BLaER1 (cell line): ENCODE measurements around the gene LYSMD3.

Experiments used
- H3K27ac ChIP-seq: shearing (Covaris generic); formaldehyde crosslinking; 2 replicates; pipeline ENCODE4 v1.8.1; 2022
- H3K27me3 ChIP-seq: shearing (Covaris generic); formaldehyde crosslinking; 2 replicates; pipeline ENCODE4 v1.8.1; 2022
- H3K36me3 ChIP-seq: shearing (Covaris generic); formaldehyde crosslinking; 2 replicates; pipeline ENCODE4 v1.8.1; 2022
- H3K4me1 ChIP-seq: shearing (Covaris generic); formaldehyde crosslinking; 2 replicates; pipeline ENCODE4 v1.8.1; 2022
- H3K4me2 ChIP-seq: shearing (Covaris generic); formaldehyde crosslinking; 2 replicates; pipeline ENCODE4 v1.8.1; 2022
- H3K4me3 ChIP-seq: shearing (Covaris generic); formaldehyde crosslinking; 2 replicates; pipeline ENCODE4 v1.8.1; 2022
- H3K9ac ChIP-seq: shearing (Covaris generic); formaldehyde crosslinking; 2 replicates; pipeline ENCODE4 v1.8.1; 2022
- H3K9me3 ChIP-seq: shearing (Covaris generic); formaldehyde crosslinking; 2 replicates; pipeline ENCODE4 v1.8.1; 2022
- H4K20me1 ChIP-seq: shearing (Covaris generic); formaldehyde crosslinking; 2 replicates; pipeline ENCODE4 v1.8.1; 2022
- Cebpa-rat ChIP-seq: shearing (Covaris generic); IDR thresholded peaks from 2 replicates; pipeline ENCODE4 v1.8.1; 2022

Gene LYSMD3

GRCh38 chr5:90549223-90549622 lies 19.8 kb upstream of the LYSMD3 start:
- Histone ChIP-seq H4K20me1 (no peaks in the 10 kb centered on the region), H3K27ac (no peak overlapping the region), H3K4me2 (no peak overlapping the region), H3K36me3 (no peaks in the 10 kb centered on the region), H3K9ac (no peak overlapping the region), H3K4me1 (peaks cover 15% of the 10 kb centered on the region; the same call in 1 of the 2 replicates), H3K27me3 (no peaks in the 10 kb centered on the region), H3K4me3 (no peak overlapping the region), H3K9me3 (no peaks in the 10 kb centered on the region)
- no peak for TF ChIP-seq Cebpa-rat

- no peaks in the 10 kb centered on the region for H3K36me3 ChIP-seq
- no peak for TF ChIP-seq Cebpa-rat
- H4K20me1 ChIP-seq = no peaks in the 10 kb centered on the region
- H3K9me3 ChIP-seq = no peaks in the 10 kb centered on the region
- no peak overlapping the region for H3K27ac ChIP-seq
- H3K27me3 ChIP-seq = no peaks in the 10 kb centered on the region
- H3K9ac ChIP-seq = no peak overlapping the region
- H3K4me2 ChIP-seq = no peak overlapping the region
- H3K4me1 ChIP-seq = peaks cover 15% of the 10 kb centered on the region; the same call in 1 of the 2 replicates
- H3K4me3 ChIP-seq = no peak overlapping the region
Observed at GRCh38 chr5:90548069-90548593, 18.7 kb upstream of the LYSMD3 start.

DNA sequence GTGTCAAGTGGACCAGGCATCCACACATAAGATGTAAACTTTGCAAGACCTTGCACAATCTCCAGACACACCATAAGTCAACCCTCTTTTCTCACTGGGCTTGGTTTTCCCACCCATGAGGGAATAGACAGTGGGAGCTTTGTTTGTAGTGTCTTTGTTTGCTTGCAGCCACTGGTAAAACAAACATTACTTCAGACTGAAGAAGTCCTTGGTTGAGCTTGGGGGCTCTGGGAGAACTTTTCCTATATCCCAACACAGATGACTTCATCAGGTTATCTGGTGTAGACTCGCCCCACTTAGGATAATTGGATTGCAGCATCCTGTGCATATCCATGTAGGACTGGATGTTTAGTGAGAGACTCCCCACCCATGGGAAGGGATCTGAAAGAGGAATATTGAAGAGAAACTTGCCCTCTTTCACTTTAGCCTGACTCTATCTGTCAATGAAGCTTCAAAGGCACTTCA lies 17.7 kb upstream of the LYSMD3 start:
- H3K9me3 ChIP-seq = no peaks in the 10 kb centered on the region
- TF ChIP-seq Cebpa-rat = no peak
- H3K4me3 ChIP-seq = no peak overlapping the region
- no peaks in the 10 kb centered on the region for H3K36me3 ChIP-seq
- no peak overlapping the region for H3K27ac ChIP-seq
- H3K4me1 ChIP-seq = peaks cover 15% of the 10 kb centered on the region; the same call in 1 of the 2 replicates
- no peaks in the 10 kb centered on the region for H4K20me1 ChIP-seq
- H3K4me2 ChIP-seq = no peak overlapping the region
- no peak overlapping the region for H3K9ac ChIP-seq
- no peaks in the 10 kb centered on the region for H3K27me3 ChIP-seq

- Histone ChIP-seq H3K27ac (no peak overlapping the region), H4K20me1 (no peaks in the 10 kb centered on the region), H3K36me3 (no peaks in the 10 kb centered on the region), H3K9ac (no peak overlapping the region), H3K9me3 (no peaks in the 10 kb centered on the region), H3K4me1 (peaks cover 10% of the 10 kb centered on the region; the same call in 1 of the 2 replicates), H3K4me3 (no peak overlapping the region), H3K27me3 (no peaks in the 10 kb centered on the region), H3K4me2 (no peak overlapping the region)
- no peak for TF ChIP-seq Cebpa-rat
Observed at GRCh38 chr5:90546216-90546837, 16.9 kb upstream of the LYSMD3 start.

DNA sequence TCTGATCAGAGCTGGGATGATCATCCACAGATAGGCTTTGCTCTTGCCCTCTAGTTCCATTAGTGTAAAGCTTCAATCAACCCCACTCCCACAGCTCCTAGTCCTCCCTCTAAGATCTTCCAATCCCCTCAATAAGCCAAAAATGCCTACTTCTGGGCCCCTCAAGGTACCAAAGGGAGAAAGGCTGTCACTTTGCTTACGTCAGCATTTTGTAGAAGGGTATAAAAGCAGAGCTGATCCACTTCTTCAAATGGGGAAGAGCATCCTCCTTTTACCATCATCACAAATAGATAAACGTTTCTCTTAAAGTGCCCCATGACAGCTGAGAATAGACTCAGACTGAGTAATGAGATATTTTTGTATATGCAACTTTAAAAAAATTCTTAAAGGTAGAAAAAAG lies 16.1 kb upstream of the LYSMD3 start:
- Histone ChIP-seq H3K4me3 (no peak overlapping the region), H3K4me2 (no peak overlapping the region), H3K27ac (no peak overlapping the region), H3K36me3 (no peaks in the 10 kb centered on the region), H3K27me3 (no peaks in the 10 kb centered on the region), H3K9me3 (no peaks in the 10 kb centered on the region), H4K20me1 (no peaks in the 10 kb centered on the region), H3K9ac (no peak overlapping the region), H3K4me1 (peaks cover 2% of the 10 kb centered on the region; the same call in 1 of the 2 replicates)
- TF ChIP-seq Cebpa-rat = no peak

- Histone ChIP-seq H3K4me1 (no peaks in the 10 kb centered on the region), H3K36me3 (no peaks in the 10 kb centered on the region), H3K27me3 (no peaks in the 10 kb centered on the region), H3K27ac (no peak overlapping the region), H3K4me2 (no peak overlapping the region), H3K4me3 (no peak overlapping the region), H3K9ac (no peak overlapping the region), H4K20me1 (no peaks in the 10 kb centered on the region), H3K9me3 (no peaks in the 10 kb centered on the region)
- TF ChIP-seq Cebpa-rat = no peak
Observed at GRCh38 chr5:90542827-90543519, 13.6 kb upstream of the LYSMD3 start.

GRCh38 chr5:90534922-90535321 lies 5.5 kb upstream of the LYSMD3 start:
- H3K9ac ChIP-seq = no peak overlapping the region
- H3K9me3 ChIP-seq = no peaks in the 10 kb centered on the region
- H3K4me2 ChIP-seq = no peak overlapping the region
- H3K27ac ChIP-seq = no peak overlapping the region
- H3K36me3 ChIP-seq = no peaks in the 10 kb centered on the region
- TF ChIP-seq Cebpa-rat = peak; percentile 37; the same call in 1 of the 2 replicates
- no peak overlapping the region for H3K4me3 ChIP-seq
- no peaks in the 10 kb centered on the region for H3K4me1 ChIP-seq
- no peaks in the 10 kb centered on the region for H4K20me1 ChIP-seq
- no peaks in the 10 kb centered on the region for H3K27me3 ChIP-seq

DNA sequence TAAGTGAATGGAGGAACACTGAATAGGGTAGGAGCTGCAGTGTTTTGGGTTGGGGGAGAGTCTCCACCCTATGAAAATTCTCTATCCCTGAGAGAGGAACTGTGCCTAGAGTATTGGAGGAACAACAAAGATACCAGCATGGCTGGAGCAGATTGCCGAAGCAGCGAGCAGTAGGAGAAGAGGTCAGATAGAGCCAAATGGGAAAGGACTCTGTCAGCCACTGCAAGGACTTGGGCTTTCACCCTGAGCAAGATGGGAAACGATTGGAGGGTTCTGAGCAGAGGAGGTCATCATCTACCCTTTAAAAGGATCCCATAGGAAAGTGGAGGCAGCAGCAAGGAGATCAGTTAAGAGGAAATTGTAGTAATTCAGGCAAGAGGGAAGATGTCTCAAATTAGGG lies 4.4 kb upstream of the LYSMD3 start:
- H4K20me1 ChIP-seq = no peaks in the 10 kb centered on the region; the same call in 1 of the 2 replicates
- no peak for TF ChIP-seq Cebpa-rat

DNA sequence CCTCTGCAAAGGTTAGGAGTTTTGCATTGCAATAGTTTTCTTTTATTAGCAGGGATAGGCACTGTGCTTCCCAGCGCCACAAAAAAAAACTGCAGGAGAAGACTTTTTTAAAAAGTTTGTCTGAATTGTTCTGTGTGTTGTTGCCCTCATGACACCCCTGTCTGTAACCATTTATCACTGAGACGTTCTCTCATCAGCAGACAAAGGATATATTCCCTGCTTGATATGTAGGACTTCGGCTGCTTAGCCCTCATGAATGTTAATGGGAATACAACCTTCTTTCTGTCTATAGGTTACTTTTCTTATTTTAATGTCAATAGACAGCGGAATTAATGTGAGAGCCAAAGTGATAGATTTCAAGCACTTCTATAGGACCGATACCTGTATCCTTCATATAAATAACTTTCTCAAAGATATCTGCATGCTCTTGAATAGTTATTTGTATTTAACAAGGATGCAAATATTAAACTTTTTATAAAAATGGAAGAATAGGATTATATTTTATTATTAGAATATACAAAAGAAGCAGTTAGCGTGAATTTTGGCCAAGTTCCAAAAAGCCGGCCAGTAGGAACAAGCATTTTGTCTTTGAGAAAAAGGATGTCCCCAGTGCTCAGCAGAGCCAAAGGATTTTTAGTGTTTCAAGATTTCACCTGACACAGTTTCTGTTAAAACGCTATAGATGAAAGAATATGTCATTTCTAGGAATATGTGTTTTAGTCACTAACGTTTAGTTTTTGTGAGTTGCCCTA lies 1.5 kb upstream of the LYSMD3 start:
- Histone ChIP-seq H3K9me3 (no peaks in the 10 kb centered on the region), H3K27me3 (no peaks in the 10 kb centered on the region), H3K4me1 (peaks cover 22% of the 10 kb centered on the region), H3K36me3 (no peaks in the 10 kb centered on the region; the same call in 1 of the 2 replicates), H3K9ac (no peak overlapping the region), H3K4me3 (0 out of 2 replicates have a peak overlapping the region, but pooled peaks have one; percentile 84), H3K27ac (no peak overlapping the region), H3K4me2 (peak overlapping the region; percentile 64), H4K20me1 (peaks cover 26% of the 10 kb centered on the region; the same call in 1 of the 2 replicates)
- no peak for TF ChIP-seq Cebpa-rat

More for the DNA sequence above, 4.4 kb upstream of the LYSMD3 start:
- no peaks in the 10 kb centered on the region for H3K9me3 ChIP-seq
- no peaks in the 10 kb centered on the region for H3K4me1 ChIP-seq
- H3K9ac ChIP-seq = no peak overlapping the region
- H3K4me2 ChIP-seq = no peak overlapping the region
- H3K27me3 ChIP-seq = no peaks in the 10 kb centered on the region
- H3K4me3 ChIP-seq = no peak overlapping the region
- H3K36me3 ChIP-seq = no peaks in the 10 kb centered on the region
- no peak overlapping the region for H3K27ac ChIP-seq
